C1 segment of cervical spinal cord (tissue), 14 donors: ENCODE data around the gene OBSCN.
"Not testable (repeated sequence)": the region's sequence is repeated elsewhere in the genome, so short reads cannot be mapped to it uniquely, and the experiment has no call there.

Experiments used
- DNase-seq, 14 donors: peaks; one replicate each; lab custom pipeline; 2025; lab: John Stamatoyannopoulos, UW

OBSCN gene

GRCh38 chr1:228171221-228171891 lies 36.5 kb upstream of the OBSCN start:
- DNase-seq, result no peak

- DNase-seq, result no peak
Observed at GRCh38 chr1:228172591-228173527, 35.0 kb upstream of the OBSCN start.

GRCh38 chr1:228173528-228174481 lies 34.0 kb upstream of the OBSCN start:
- DNase-seq, result not testable (repeated sequence)

- no peak for DNase-seq
Observed at GRCh38 chr1:228174482-228175315, 33.1 kb upstream of the OBSCN start.

GRCh38 chr1:228175316-228176023 lies 32.4 kb upstream of the OBSCN start:
- no peak for DNase-seq

GRCh38 chr1:228176024-228176395 lies 31.8 kb upstream of the OBSCN start:
- no peak for DNase-seq

GRCh38 chr1:228176461-228177182 lies 31.2 kb upstream of the OBSCN start:
- DNase-seq, result no peak

- no peak for DNase-seq
Observed at GRCh38 chr1:228177183-228177475, 30.7 kb upstream of the OBSCN start.

- no peak for DNase-seq
Observed at GRCh38 chr1:228177721-228178710, 29.8 kb upstream of the OBSCN start.

GRCh38 chr1:228178737-228179684 lies 28.8 kb upstream of the OBSCN start:
- no peak for DNase-seq

- no peak for DNase-seq
Observed at GRCh38 chr1:228180271-228180958, 27.4 kb upstream of the OBSCN start.

- DNase-seq, result no peak
Observed at GRCh38 chr1:228180959-228181644, 26.7 kb upstream of the OBSCN start.

GRCh38 chr1:228181645-228182034 lies 26.2 kb upstream of the OBSCN start:
- no peak for DNase-seq

- no peak for DNase-seq
Observed at GRCh38 chr1:228182296-228183030, 25.4 kb upstream of the OBSCN start.

GRCh38 chr1:228184152-228184551 lies 23.7 kb upstream of the OBSCN start:
- no peak for DNase-seq

GRCh38 chr1:228185641-228185965 lies 22.2 kb upstream of the OBSCN start:
- peak in 1 of 14 donors; percentile 67 for DNase-seq
